ENCODE measurements around the gene OR8H2.
"Not testable (repeated sequence)": the region's sequence is repeated elsewhere in the genome, so short reads cannot be mapped to it uniquely, and the experiment has no call there.

OR8H2 gene, protein sequence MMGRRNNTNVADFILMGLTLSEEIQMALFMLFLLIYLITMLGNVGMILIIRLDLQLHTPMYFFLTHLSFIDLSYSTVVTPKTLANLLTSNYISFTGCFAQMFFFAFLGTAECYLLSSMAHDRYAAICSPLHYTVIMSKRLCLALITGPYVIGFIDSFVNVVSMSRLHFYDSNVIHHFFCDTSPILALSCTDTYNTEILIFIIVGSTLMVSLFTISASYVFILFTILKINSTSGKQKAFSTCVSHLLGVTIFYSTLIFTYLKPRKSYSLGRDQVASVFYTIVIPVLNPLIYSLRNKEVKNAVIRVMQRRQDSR

DNA sequence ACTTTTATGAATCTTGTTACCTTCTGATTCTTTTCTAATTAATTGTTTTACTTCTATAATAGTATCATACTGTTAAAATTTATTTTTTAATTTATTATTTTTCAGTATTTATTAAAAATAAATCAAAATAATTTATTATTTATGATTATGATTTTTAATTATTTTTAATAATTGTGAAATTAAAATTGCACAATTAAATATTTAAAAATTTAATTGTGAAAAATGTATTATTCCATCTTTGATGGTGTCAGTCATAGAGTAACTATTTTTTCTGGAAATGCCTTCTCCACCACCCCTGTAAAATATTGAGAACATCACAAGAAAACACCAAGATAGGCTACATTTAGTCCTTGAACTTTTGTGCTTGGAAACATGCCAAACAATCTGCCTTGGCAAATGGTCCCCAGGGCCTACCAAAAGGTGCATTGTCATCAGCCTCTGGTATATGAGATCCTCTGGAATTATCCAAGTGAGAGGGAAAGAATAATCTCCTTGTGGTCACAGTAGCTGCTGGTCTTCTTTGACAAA, at the start of gene OR8H2:
TSS of gene OR8H2 (plus strand) at position 478 of the 528 bp plus-strand sequence. CDS start 1,356 bp downstream, outside the sequence.
- no peak for DNase-seq (ENCODE audit: low read depth)

DNA sequence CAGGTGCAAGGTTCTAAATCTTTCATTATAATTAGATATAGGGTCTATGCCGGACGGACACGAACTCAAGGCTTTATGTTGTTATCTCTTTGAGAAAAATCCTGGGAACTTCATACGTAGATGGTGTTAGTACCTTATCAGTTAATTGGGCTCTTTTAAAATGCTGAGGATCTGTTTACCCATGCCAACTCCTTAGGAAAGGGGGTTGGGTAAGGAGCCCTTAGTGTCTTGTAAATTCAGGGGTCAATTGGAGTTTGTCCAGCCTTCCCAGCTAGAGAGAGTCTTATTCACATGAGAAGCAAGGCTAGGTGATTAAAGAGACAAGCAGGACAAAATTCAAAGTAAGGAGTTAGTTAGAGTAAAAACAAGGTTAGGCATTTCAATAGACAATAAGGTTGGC, 47.1 kb upstream of the OR8H2 start:
- DNase-seq (ENCODE audit: low read depth) = not testable (repeated sequence)

DNA sequence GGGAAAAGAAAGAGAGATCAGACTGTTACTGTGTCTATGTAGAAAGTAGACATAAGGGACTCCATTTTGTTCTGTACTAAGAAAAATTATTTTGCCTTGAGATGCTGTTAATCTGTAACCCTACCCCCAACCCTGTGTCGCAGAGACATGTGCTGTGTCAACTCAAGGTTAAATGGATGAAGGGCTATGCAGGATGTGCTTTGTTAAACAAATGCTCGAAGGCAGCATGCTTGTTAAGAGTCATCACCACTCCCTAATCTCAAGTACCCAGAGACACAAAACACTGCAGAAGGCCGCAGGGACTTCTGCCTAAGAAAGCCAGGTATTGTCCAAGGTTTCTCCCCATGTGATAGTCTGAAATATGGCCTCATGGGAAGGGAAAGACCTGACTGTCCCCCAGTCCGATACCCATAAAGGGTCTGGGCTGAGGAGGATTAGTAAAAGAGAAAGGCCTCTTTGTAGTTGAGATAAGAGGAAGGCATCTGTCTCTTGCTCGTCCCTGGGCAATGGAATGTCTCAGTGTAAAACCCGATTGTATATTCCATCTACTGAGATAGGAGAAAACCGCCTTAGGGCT, 45.7 kb upstream of the OR8H2 start:
- DNase-seq (ENCODE audit: low read depth) = not testable (repeated sequence)

DNA sequence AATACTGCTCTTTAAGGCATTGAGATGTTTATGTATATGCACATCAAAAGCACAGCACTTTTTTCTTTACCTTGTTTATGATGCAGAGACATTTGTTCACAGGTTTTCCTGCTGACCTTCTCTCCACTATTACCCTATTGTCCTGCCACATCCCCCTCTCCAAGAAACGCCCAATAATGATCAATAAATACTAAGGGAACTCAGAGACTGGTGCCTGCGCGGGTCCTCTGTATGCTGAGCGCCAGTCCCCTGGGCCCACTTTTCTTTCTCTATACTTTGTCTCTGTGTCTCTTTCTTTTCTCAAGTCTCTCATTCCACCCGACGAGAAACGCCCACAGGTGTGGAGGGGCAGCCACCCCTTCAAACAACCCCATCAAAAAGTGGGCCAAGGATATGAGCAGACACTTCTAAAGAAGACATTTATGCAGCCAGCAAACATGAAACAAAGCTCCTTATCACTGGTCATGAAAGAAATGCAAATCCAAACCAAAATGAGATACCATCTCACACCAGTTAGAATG, 45.2 kb upstream of the OR8H2 start:
- DNase-seq (ENCODE audit: low read depth) = not testable (repeated sequence)

DNA sequence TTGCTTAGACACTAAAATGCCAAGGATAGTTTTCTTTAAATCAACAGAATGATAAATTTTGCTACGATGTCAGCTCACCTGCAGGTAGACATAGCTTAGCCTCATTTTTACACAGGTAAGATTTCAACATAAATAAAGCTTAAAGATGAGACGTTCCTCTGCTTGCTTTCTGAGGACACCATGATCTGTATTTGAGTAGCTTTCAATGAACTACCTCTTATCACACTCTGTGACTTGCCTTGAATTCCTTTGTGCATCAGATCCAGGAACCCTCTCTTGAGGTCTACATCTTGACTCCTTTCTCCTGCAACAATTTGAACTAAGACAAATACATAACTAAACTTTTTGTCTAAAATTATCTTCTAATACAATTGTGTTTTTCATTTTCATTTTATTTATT, 36.5 kb upstream of the OR8H2 start:
- no peak for DNase-seq (ENCODE audit: low read depth)

DNA sequence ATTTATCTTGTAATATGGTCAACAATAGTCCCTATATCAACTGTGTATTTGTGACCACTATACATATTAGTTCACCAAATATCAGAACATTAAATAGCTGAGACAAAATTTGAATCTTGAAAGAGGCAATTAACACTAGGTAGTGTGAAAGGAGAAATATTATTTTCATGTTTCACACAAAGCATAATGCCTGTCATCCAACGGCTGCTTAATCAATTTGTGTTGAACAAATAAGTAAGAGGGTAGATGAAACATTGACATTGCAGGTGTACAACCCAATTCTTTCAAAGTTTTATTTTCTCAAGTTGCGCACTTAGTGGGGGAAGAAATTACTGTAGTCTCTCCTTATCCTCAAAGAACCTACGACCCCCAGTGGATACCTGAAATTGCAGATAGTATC, 13.8 kb upstream of the OR8H2 start:
- DNase-seq (ENCODE audit: low read depth) = no peak

DNA sequence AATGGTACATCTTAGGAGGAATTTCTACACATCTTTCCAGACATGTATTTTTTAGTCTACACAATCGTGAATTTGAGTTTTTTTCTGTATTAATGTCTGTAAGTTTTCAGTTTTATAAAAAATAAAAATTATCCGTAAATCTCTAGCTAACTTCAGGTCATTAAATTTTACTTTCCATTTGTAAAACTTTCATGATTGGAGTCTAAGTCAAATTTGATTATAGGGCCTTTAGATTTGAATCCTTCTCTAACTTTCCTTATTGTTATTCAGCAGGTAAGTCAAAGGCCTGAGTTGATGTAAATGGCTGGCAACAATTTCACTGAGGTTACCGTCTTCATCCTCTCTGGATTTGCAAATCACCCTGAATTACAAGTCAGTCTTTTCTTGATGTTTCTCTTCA, 10.5 kb upstream of the OR8H2 start, which contains the start of gene OR8I2:
TSS of gene OR8I2 (plus strand) at position 301 of the 400 bp plus-strand sequence. CDS start at position 301, 0 bp downstream.
- no peak for DNase-seq (ENCODE audit: low read depth)

DNA sequence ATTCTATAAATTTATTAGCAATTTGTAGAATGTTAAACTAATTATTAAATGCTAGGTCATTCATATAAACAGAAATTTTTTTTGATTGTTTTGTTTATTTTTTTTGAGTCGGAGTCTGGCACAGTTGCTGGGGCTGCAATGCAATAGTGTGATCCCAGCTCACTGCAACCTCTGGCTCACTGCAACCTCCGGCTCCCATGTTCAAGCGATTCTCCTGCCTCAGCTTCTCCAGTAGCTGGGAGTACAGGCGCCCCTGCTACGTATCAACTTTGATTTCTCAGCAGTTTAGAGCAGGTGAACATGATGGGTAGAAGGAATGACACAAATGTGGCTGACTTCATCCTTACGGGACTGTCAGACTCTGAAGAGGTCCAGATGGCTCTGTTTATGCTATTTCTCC, 18.6 kb downstream of the OR8H2 start, which contains the start of gene OR8H3:
TSS of gene OR8H3 (plus strand) at position 301 of the 400 bp plus-strand sequence. CDS start at position 301, 0 bp downstream.
- no peak for DNase-seq (ENCODE audit: low read depth)

DNA sequence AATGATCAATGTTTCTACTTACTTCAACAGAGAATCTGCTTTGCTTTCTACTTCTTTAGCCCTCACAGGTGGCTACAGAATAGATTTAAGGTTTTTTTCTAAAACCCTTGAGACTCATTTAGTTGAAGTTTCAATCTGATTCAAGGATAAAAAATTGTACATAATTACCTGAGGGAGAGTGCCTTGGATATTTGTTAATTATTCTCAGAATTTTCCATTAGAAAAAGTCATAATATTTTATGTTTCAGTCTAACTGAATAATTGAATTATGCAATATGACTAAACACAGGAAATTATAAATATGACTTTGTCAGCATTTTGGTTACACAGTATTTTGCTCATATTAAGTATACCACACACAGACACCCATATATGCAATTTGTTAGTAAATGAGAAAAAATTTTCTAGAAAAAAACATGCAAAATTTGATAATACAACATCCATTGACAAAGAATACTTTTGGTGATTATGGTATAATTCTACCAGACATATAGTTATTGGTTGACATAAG, 36.7 kb downstream of the OR8H2 start, which contains the start of gene OR8J3:
TSS of gene OR8J3 (minus strand) at position 51 of the 511 bp plus-strand sequence. CDS start 2,483 bp downstream, outside the sequence.
- DNase-seq (ENCODE audit: low read depth) = no peak

DNA sequence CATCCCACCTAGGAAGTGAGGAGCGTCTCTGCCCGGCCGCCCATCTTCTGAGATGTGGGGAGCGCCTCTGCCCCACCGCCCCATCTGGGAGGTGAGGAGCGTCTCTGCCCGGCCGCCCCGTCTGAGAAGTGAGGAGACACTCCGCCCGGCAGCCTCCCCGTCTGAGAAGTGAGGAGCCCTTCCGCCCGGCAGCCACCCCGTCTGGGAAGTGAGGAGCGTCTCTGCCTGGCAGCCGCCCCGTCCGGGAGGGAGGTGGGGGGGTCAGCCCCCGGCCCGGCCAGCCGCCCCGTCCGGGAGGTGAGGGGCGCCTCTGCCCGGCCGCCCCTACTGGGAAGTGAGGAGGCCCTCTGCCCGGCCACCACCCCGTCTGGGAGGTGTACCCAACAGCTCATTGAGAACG, 40.2 kb downstream of the OR8H2 start:
- DNase-seq (ENCODE audit: low read depth) = not testable (repeated sequence)

DNA sequence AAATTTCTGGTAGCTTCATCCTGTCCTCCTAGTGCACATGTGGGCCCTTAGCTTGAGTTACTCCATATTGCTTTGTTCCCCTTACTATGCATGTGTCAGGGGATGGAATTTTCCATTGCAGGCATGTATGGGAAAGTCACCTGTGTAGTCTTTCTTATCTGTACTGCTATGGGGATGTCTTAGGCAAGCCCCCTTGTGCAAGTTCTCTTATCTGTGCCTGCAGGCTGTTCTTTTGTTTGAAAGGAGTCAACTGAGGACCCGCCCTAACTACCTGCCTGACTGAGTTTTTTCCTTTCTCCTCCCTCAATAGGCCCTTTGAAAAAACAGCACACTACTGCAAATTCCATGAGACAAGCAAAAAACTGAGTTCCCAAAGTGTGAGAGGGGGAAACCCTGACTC, 47.9 kb downstream of the OR8H2 start:
- no peak for DNase-seq (ENCODE audit: low read depth)

DNA sequence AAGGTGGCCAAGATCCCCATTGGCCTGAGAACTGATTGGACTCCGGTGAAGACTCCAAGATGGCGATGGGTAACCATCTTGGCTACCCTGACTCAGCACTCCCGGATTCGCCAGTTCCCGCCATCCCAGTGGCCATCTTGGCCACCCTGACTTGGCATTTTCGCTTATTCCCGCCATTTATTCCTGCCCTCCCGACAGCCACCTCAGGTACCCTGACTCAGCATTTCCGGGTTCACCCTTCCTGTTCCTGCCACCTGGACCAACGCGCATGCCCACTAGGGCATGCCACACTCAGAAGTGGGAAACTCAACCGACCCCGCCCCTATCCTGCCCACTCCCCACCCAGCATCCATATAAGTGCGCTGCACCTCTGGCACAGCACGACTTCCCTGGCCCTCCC, 48.8 kb downstream of the OR8H2 start:
- no peak for DNase-seq (ENCODE audit: low read depth)
